ENCODE results near the gene MLIP. TPM values are rescaled to one million over a fixed set of nuclear protein-coding genes. Genes with fewer than 3 reads are reported as not detected.

Gene MLIP
- total RNA-seq, 1 experiment from 2014 or later: 0.59 TPM

DNA sequence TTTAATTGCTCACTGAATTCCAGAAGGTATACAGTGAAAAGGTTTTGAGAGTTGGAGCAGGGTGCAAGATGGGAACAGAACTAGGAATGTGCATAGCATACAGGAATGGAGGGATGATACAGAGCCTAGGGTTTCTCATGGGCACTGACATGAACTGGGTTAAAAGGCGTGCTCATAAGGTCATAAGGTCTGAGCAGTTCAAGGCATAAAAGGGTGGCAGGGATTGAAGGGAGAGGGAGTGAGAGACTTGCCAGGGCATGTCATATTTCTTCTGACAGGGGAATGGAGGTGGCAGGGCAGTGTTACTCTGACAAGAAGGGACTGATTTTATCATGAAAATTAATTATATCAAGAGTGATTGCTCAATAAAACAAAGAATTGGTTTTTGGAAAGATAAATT, 4.7 kb downstream of the MLIP start:
- intact Hi-C loops (cut with micrococcal nuclease): no loop called here

More for the DNA sequence above, 4.7 kb downstream of the MLIP start:
- Histone ChIP-seq H3K79me2 (ENCODE audit: insufficient read depth, low read length) (no peaks in the 10 kb centered on the region), H3K9me2 (ENCODE audit: insufficient read depth) (no peaks in the 10 kb centered on the region), H3K4me1 (ENCODE audit: control insufficient read depth in 1 of 2, insufficient read depth in 2 of 2, low read length in 2 of 2) (no peaks in the 10 kb centered on the region), H4K20me1 (ENCODE audit: insufficient read depth) (no peaks in the 10 kb centered on the region), H3K9me3 (ENCODE audit: control insufficient read depth in 1 of 2, insufficient read depth in 1 of 2, low read depth in 1 of 2, low read length in 2 of 2) (no peaks in the 10 kb centered on the region), H3K27me3 (ENCODE audit: insufficient read depth, low read length) (no peaks in the 10 kb centered on the region), H3K36me3 (ENCODE audit: control insufficient read depth in 1 of 2, insufficient read depth in 2 of 2, low read length in 2 of 2) (no peaks in the 10 kb centered on the region), H2AFZ (ENCODE audit: low read depth, low read length, poor library complexity, severe bottlenecking) (no peak overlapping the region), H3K4me3 (replicated peaks in 1 of 2; ENCODE audit: low read depth in 1 of 2, low read length in 2 of 2) (no peak overlapping the region), H3K27ac (ENCODE audit: low read depth, low read length) (no peak overlapping the region), H3K4me2 (ENCODE audit: low read length) (no peak overlapping the region), H3K9ac (ENCODE audit: low read length) (no peak overlapping the region)
- RAD21 ChIA-PET (ENCODE audit: low non-redundant PET in 1 of 2, low total read pairs in 2 of 2, uncharacterized antibody in 2 of 2, unreplicated experiment in 2 of 2): no interaction called here
- TF ChIP-seq EZH2 (IDR thresholded peaks at IDR 0.05) (no peak), ELF1 (IDR thresholded peaks at IDR 0.05; ENCODE audit: borderline replicate concordance, low read depth) (no peak), YY1 (IDR thresholded peaks at IDR 0.05; ENCODE audit: extremely low read depth, insufficient replicate concordance, low read depth, low read length) (no peak), JUND (IDR thresholded peaks at IDR 0.05) (no peak), MAX (IDR thresholded peaks at IDR 0.05) (no peak), CTCF (IDR thresholded peaks at IDR 0.05 in 2 of 3, conservative IDR thresholded peaks at IDR 0.05 in 1 of 3; ENCODE audit: borderline replicate concordance in 1 of 3, insufficient read depth in 1 of 3, low read depth in 2 of 3, low read length in 2 of 3) (no peak), SIN3A (IDR thresholded peaks at IDR 0.05; ENCODE audit: low read depth) (no peak), TCF7L2 (IDR thresholded peaks at IDR 0.05; ENCODE audit: borderline replicate concordance, extremely low read depth, insufficient read depth, insufficient read length) (no peak), EGR1 (IDR thresholded peaks at IDR 0.05; ENCODE audit: low read depth) (no peak), CEBPB (IDR thresholded peaks at IDR 0.05; ENCODE audit: low read depth) (no peak)
- TF ChIP-seq, protein P1, sequence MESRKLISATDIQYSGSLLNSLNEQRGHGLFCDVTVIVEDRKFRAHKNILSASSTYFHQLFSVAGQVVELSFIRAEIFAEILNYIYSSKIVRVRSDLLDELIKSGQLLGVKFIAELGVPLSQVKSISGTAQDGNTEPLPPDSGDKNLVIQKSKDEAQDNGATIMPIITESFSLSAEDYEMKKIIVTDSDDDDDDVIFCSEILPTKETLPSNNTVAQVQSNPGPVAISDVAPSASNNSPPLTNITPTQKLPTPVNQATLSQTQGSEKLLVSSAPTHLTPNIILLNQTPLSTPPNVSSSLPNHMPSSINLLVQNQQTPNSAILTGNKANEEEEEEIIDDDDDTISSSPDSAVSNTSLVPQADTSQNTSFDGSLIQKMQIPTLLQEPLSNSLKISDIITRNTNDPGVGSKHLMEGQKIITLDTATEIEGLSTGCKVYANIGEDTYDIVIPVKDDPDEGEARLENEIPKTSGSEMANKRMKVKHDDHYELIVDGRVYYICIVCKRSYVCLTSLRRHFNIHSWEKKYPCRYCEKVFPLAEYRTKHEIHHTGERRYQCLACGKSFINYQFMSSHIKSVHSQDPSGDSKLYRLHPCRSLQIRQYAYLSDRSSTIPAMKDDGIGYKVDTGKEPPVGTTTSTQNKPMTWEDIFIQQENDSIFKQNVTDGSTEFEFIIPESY (IDR thresholded peaks at IDR 0.05; ENCODE audit: extremely low read depth, insufficient replicate concordance, low read length): no peak
- TF ChIP-seq, protein P2, sequence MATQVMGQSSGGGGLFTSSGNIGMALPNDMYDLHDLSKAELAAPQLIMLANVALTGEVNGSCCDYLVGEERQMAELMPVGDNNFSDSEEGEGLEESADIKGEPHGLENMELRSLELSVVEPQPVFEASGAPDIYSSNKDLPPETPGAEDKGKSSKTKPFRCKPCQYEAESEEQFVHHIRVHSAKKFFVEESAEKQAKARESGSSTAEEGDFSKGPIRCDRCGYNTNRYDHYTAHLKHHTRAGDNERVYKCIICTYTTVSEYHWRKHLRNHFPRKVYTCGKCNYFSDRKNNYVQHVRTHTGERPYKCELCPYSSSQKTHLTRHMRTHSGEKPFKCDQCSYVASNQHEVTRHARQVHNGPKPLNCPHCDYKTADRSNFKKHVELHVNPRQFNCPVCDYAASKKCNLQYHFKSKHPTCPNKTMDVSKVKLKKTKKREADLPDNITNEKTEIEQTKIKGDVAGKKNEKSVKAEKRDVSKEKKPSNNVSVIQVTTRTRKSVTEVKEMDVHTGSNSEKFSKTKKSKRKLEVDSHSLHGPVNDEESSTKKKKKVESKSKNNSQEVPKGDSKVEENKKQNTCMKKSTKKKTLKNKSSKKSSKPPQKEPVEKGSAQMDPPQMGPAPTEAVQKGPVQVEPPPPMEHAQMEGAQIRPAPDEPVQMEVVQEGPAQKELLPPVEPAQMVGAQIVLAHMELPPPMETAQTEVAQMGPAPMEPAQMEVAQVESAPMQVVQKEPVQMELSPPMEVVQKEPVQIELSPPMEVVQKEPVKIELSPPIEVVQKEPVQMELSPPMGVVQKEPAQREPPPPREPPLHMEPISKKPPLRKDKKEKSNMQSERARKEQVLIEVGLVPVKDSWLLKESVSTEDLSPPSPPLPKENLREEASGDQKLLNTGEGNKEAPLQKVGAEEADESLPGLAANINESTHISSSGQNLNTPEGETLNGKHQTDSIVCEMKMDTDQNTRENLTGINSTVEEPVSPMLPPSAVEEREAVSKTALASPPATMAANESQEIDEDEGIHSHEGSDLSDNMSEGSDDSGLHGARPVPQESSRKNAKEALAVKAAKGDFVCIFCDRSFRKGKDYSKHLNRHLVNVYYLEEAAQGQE (IDR thresholded peaks at IDR 0.05; ENCODE audit: low read depth): no peak
- CTCF ChIA-PET: no interaction called here
- no TSS peak for BruUV-seq (replicated peaks)
- POLR2A ChIA-PET: no interaction called here
- ATAC-seq (no peak), DNase-seq (ENCODE audit: low read depth, low spot score) (no peak)

Data from HCT116 (cell line).